HEK293 (cell line): ENCODE measurements around the gene CPTP.

Experiments
- FEZF1 ChIP-seq: fragments of 450-650 bp; formaldehyde crosslinking; IDR thresholded peaks from 2 replicates; pipeline ENCODE4 v1.5.1; 2016; ENCODE audit warnings: missing biosample characterization, missing genetic modification characterization
- GLI2 ChIP-seq: fragments of 450-650 bp; formaldehyde crosslinking; IDR thresholded peaks from 2 replicates; pipeline ENCODE4; 2017; ENCODE audit warnings: missing biosample characterization, missing genetic modification characterization, low read depth, borderline replicate concordance
- GLIS1 ChIP-seq: fragments of 450-650 bp; formaldehyde crosslinking; IDR thresholded peaks from 2 replicates; pipeline ENCODE4 v1.5.1; 2016; ENCODE audit warnings: missing biosample characterization, missing genetic modification characterization
- HOXC10 ChIP-seq: sonication (generic); formaldehyde crosslinking; IDR thresholded peaks from 2 replicates; pipeline ENCODE4 v1.8.1; 2023; ENCODE audit warnings: mild to moderate bottlenecking, missing genetic modification reagents
- INSM2 ChIP-seq: fragments of 450-650 bp; formaldehyde crosslinking; IDR thresholded peaks from 2 replicates; pipeline ENCODE4 v1.5.1; 2016; ENCODE audit warnings: missing biosample characterization, missing genetic modification characterization
- OVOL3 ChIP-seq: fragments of 450-650 bp; formaldehyde crosslinking; IDR thresholded peaks from 2 replicates; pipeline ENCODE4 v1.5.1; 2016; ENCODE audit warnings: missing biosample characterization, missing genetic modification characterization
- PRDM10 ChIP-seq: fragments of 450-650 bp; formaldehyde crosslinking; IDR thresholded peaks from 2 replicates; pipeline ENCODE4 v1.5.1; 2016; ENCODE audit warnings: missing biosample characterization, missing genetic modification characterization
- SCRT1 ChIP-seq: fragments of 450-650 bp; formaldehyde crosslinking; IDR thresholded peaks from 2 replicates; pipeline ENCODE4 v1.5.1; 2016; ENCODE audit warnings: missing biosample characterization, missing genetic modification characterization, borderline replicate concordance
- SP7 ChIP-seq: fragments of 450-650 bp; formaldehyde crosslinking; IDR thresholded peaks from 2 replicates; pipeline ENCODE4 v1.5.1; 2016; ENCODE audit warnings: missing biosample characterization, missing genetic modification characterization
- ZBTB10 ChIP-seq: fragments of 450-650 bp; formaldehyde crosslinking; IDR thresholded peaks from 2 replicates; pipeline ENCODE4 v1.5.1; 2016; ENCODE audit warnings: missing biosample characterization, missing genetic modification characterization
- ZBTB8A ChIP-seq: fragments of 450-650 bp; formaldehyde crosslinking; IDR thresholded peaks from 2 replicates; pipeline ENCODE4 v1.5.1; 2016; ENCODE audit warnings: missing biosample characterization, missing genetic modification characterization
- ZFP41 ChIP-seq: fragments of 450-650 bp; formaldehyde crosslinking; IDR thresholded peaks from 2 replicates; pipeline ENCODE4 v1.5.1; 2016; ENCODE audit warnings: missing biosample characterization, missing genetic modification characterization, borderline replicate concordance
- ZNF132 ChIP-seq: fragments of 450-650 bp; formaldehyde crosslinking; IDR thresholded peaks from 2 replicates; pipeline ENCODE4 v1.5.1; 2017; ENCODE audit warnings: missing biosample characterization, missing genetic modification characterization, borderline replicate concordance
- ZNF146 ChIP-seq: fragments of 450-650 bp; formaldehyde crosslinking; IDR thresholded peaks from 2 replicates; pipeline ENCODE4 v1.5.1; 2016; ENCODE audit warnings: missing biosample characterization, missing genetic modification characterization
- ZNF155 ChIP-seq: fragments of 450-650 bp; formaldehyde crosslinking; IDR thresholded peaks from 2 replicates; pipeline ENCODE4 v1.5.1; 2016; ENCODE audit warnings: missing biosample characterization, missing genetic modification characterization
- ZNF16 ChIP-seq: fragments of 450-650 bp; formaldehyde crosslinking; IDR thresholded peaks from 2 replicates; pipeline ENCODE4 v1.5.1; 2016; ENCODE audit warnings: low read depth, missing biosample characterization, missing genetic modification characterization
- ZNF174 ChIP-seq: fragments of 450-650 bp; formaldehyde crosslinking; IDR thresholded peaks from 2 replicates; pipeline ENCODE4 v1.5.0; 2017; ENCODE audit warnings: missing biosample characterization, mild to moderate bottlenecking, missing genetic modification characterization
- ZNF302 ChIP-seq: fragments of 450-650 bp; formaldehyde crosslinking; IDR thresholded peaks from 2 replicates; pipeline ENCODE4 v1.5.1; 2016; ENCODE audit warnings: missing biosample characterization, missing genetic modification characterization, low read depth
- ZNF37A ChIP-seq: fragments of 450-650 bp; IDR thresholded peaks from 2 replicates; pipeline ENCODE4 v1.5.1; 2018; ENCODE audit warnings: missing biosample characterization, missing genetic modification characterization
- ZNF398 ChIP-seq: fragments of 450-650 bp; formaldehyde crosslinking; IDR thresholded peaks from 2 replicates; pipeline ENCODE4 v1.5.1; 2017; ENCODE audit warnings: missing biosample characterization, missing genetic modification characterization
- ZNF433 ChIP-seq: fragments of 450-650 bp; formaldehyde crosslinking; IDR thresholded peaks from 2 replicates; pipeline ENCODE4 v1.5.1; 2016; ENCODE audit warnings: missing biosample characterization, missing genetic modification characterization, low read depth
- ZNF530 ChIP-seq: fragments of 450-650 bp; formaldehyde crosslinking; IDR thresholded peaks from 2 replicates; pipeline ENCODE4 v1.5.1; 2016; ENCODE audit warnings: low read depth, missing biosample characterization, missing genetic modification characterization
- ZNF600 ChIP-seq: fragments of 450-650 bp; formaldehyde crosslinking; IDR thresholded peaks from 2 replicates; pipeline ENCODE4 v1.5.1; 2016; ENCODE audit warnings: missing biosample characterization, missing genetic modification characterization
- ZNF626 ChIP-seq: fragments of 450-650 bp; sonication (Bioruptor Pico); formaldehyde crosslinking; IDR thresholded peaks from 2 replicates; pipeline ENCODE4 v1.5.1; 2018; ENCODE audit warnings: missing biosample characterization, missing genetic modification characterization, inconsistent platforms
- ZNF664 ChIP-seq: fragments of 450-650 bp; formaldehyde crosslinking; IDR thresholded peaks from 2 replicates; pipeline ENCODE4 v1.5.1; 2016; ENCODE audit warnings: missing biosample characterization, missing genetic modification characterization
- ZNF670 ChIP-seq: fragments of 450-650 bp; formaldehyde crosslinking; IDR thresholded peaks from 2 replicates; pipeline ENCODE4 v1.5.1; 2016; ENCODE audit warnings: missing biosample characterization, missing genetic modification characterization, low read depth
- ZNF768 ChIP-seq: fragments of 450-650 bp; formaldehyde crosslinking; IDR thresholded peaks from 2 replicates; pipeline ENCODE4 v1.5.1; 2018; ENCODE audit warnings: missing biosample characterization, mild to moderate bottlenecking, missing genetic modification characterization
- ZNF777 ChIP-seq: fragments of 450-650 bp; formaldehyde crosslinking; IDR thresholded peaks from 2 replicates; pipeline ENCODE4 v1.5.1; 2017; ENCODE audit warnings: missing biosample characterization, missing genetic modification characterization, borderline replicate concordance
- ZNF837 ChIP-seq: fragments of 450-650 bp; formaldehyde crosslinking; IDR thresholded peaks from 2 replicates; pipeline ENCODE4 v1.5.1; 2016; ENCODE audit warnings: missing biosample characterization, missing genetic modification characterization
- ZNF843 ChIP-seq: fragments of 450-650 bp; formaldehyde crosslinking; IDR thresholded peaks from 2 replicates; pipeline ENCODE4 v1.5.1; 2016; ENCODE audit warnings: missing biosample characterization, missing genetic modification characterization
- TF ChIP-seq, protein P1 (sequence below): fragments of 450-650 bp; formaldehyde crosslinking; IDR thresholded peaks from 2 replicates; pipeline ENCODE4 v1.5.1; 2016; ENCODE audit warnings: missing biosample characterization, missing genetic modification characterization

Gene CPTP

GRCh38 chr1:1344655-1345361, 20.2 kb downstream of the CPTP start (continued):
- TF ChIP-seq ZBTB10 (no peak; the same call in 1 of the 2 replicates), SP7 (peak; percentile 26), ZNF398 (no peak), GLIS1 (peak; percentile 89), ZNF132 (tag by site-specific recombination) (no peak), ZNF302 (no peak), ZNF837 (tag by site-specific recombination) (no peak), GLI2 (tag by site-specific recombination) (no peak), ZNF530 (tag by site-specific recombination) (no peak), OVOL3 (tag by site-specific recombination) (no peak), ZNF664 (tag by site-specific recombination) (no peak), ZNF600 (no peak), ZNF37A (no peak), ZNF155 (no peak), FEZF1 (tag by site-specific recombination) (no peak), ZBTB8A (tag by site-specific recombination) (peak; percentile 40; the same call in 1 of the 2 replicates), ZNF670 (tag by site-specific recombination) (no peak), PRDM10 (tag by site-specific recombination) (peak; percentile 29; the same call in 1 of the 2 replicates), ZNF777 (tag by site-specific recombination) (no peak), SCRT1 (tag by site-specific recombination) (no peak), ZFP41 (tag by site-specific recombination) (no peak), ZNF433 (tag by site-specific recombination) (no peak), ZNF174 (no peak), INSM2 (tag by site-specific recombination) (no peak), ZNF626 (tag by site-specific recombination) (no peak), ZNF768 (tag by site-specific recombination) (no peak), HOXC10 (CRISPR knock-in tag) (no peak), ZNF146 (no peak), ZNF16 (tag by site-specific recombination) (no peak), ZNF843 (no peak)
- TF ChIP-seq, protein P1, sequence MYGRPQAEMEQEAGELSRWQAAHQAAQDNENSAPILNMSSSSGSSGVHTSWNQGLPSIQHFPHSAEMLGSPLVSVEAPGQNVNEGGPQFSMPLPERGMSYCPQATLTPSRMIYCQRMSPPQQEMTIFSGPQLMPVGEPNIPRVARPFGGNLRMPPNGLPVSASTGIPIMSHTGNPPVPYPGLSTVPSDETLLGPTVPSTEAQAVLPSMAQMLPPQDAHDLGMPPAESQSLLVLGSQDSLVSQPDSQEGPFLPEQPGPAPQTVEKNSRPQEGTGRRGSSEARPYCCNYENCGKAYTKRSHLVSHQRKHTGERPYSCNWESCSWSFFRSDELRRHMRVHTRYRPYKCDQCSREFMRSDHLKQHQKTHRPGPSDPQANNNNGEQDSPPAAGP (tag by site-specific recombination) = peak; percentile 95
